GM19238 (cell line): ENCODE measurements around the gene MCM9.
"Not testable (repeated sequence)": the region's sequence is repeated elsewhere in the genome, so short reads cannot be mapped to it uniquely, and the experiment has no call there.

ENCODE experiments used
- DNase-seq: peaks from one replicate; pipeline ENCODE4 v3.0.0; 2011; ENCODE audit warnings: low spot score; ENCODE audit not compliant: insufficient read length

MCM9 gene

GRCh38 chr6:118800394-118801071 lies 134.4 kb downstream of the MCM9 start:
- peak; percentile 65 for DNase-seq

DNA sequence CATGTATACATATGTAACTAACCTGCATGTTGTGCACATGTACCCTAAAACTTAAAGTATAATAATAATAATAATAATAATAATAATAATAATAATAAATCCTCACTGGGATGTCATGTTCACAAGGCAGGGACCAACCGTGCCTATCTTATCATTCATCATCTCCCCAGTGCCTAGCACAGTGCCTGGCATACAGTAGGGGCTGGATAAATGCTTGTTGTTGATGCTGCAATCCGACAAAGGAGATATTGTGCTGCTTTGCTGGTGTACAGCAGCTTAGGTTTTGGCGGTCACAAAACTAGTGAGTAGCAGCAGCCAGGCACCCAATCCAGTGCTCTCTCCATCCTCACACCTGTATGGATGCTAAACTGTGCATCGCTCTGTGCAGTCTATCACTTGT lies 135.1 kb downstream of the MCM9 start:
- no peak for DNase-seq

DNA sequence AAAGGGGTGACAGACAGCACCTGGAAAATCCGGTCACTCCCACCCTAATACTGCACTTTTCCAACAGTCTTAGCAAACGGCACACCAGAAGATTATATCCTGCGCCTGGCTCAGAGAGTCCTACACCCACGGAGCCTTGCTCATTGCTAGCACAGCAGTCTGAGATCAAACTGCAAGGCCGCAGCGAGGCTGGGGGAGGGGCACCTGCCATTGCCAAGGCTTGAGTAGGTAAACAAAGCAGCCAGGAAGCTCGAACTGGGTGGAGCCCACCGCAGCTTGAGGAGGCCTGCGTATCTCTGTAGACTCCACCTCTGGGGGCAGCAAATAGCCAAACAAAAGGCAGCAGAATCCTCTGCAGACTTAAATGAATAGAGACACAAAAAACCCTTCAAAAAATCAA lies 138.4 kb downstream of the MCM9 start:
- DNase-seq: not testable (repeated sequence)

DNA sequence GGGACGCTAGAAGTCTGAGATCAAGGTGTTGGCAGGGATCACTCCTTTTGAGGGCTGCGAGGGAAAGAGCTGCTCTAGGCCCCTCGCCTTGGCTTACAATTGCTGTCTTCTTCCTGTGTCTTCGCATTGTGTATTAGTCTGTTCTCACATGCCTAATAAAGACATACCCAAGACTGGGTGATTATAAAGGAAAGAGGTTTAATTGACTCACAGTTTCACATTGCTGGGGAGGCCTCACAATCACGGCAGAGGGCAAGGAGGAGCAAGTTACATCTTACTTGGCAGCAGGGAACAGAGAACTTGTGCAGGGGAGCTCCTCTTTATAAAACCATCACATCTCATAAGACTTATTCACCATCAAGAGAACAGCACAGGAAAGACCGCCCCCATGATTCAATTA lies 143.5 kb downstream of the MCM9 start:
- no peak for DNase-seq

GRCh38 chr6:118789954-118790353 lies 145.0 kb downstream of the MCM9 start:
- DNase-seq: no peak

DNA sequence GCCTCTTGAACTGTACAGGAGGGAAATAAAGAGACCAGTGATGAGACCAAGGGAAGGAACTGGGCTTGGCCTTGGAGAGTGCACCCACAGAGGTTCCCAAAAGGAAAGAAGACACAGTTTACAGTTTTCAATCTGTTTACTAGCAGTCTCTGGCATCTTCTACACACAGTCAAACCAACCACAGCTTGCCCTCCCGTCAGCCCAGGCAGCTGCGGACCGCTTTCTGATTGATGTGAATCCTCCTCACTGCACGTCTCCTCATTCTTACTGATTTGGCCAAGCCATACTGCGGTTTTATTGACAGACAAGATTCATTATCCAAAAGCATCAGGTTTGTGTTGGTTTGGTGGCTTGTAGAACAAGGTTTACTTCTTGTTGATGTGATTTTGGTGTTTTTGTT lies 145.5 kb downstream of the MCM9 start:
- DNase-seq: no peak

DNA sequence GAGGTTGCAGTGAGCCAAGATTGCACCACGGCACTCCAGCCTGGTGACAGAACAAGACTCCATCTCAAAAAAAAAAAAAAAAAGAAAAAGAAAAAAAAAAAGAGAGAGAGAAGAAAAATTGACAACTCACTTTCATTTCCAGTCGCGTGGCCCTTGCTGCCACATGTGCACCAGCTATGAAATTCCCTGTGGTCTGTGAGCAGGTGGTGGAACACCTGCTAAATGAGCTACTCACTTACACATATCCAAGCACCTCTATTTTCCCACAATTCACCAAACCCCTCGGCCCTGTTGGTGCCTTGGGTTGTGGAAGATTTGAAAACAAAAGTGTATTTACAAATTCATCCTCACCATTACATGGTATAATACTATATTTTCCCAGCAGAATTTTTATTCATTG lies 146.3 kb downstream of the MCM9 start:
- no peak for DNase-seq

DNA sequence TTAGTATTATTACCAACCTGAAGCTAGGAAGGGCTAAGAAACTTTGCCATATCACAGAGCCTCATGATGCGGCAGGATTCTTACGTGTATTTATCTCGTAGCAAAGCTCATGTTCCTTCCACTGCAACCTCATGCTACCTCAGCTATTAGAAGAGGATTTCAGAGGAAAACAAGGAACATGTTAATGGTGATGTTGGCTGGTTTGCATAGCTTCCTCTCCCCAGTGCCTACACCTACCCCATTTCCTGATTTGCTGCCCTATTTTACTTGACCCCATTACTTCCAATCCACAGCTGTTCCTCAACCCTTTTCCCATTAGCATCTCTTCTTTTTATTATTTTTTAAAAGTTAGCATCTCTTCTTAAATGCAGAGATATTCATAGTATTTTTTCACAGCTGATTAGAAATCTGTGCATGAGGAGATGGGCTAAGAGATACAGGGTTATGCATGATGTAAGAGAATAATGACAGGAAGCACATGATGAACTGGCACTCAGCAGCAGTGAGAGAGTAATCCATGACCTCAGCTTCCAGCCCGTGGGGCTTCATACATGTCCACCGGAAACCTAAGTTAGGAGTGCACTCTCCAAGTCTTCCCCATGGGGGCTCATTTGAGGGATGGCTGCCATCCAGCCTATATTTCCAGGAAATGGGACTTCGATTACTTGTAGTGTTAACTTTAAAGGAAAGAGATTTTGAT lies 147.1 kb downstream of the MCM9 start:
- DNase-seq: no peak

GRCh38 chr6:118786596-118787453 lies 148.1 kb downstream of the MCM9 start:
- DNase-seq: no peak

GRCh38 chr6:118785601-118786000 lies 149.4 kb downstream of the MCM9 start:
- DNase-seq: no peak

DNA sequence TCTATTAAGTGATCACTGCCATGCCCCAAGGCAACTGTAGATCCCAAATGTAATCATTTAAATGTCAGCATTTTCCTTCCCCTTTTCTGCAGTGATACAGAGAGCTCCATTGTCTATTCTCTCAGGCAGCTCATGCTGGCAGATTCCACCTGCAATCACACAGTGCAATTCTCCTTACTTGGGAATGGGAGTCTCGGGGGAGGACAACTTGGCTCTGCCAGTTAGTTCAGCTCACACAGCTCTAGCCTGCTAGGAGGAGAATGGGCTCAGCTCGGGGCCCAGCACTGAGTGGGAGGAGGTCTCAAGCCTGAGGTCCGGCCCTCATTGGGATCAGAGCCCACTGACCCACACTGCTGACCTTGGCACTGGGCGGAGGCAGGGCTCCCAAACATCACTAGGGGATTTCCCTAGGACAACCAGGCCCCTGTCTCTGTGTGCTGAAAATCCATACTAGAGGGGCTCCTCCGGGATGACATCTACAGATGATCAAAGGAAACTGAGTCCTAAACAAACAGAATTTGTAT lies 150.3 kb downstream of the MCM9 start:
- DNase-seq: no peak

- no peak for DNase-seq
Measured at GRCh38 chr6:118783931-118784550, 150.9 kb downstream of the MCM9 start.

- no peak for DNase-seq
Measured at GRCh38 chr6:118782651-118783050, 152.3 kb downstream of the MCM9 start.

DNA sequence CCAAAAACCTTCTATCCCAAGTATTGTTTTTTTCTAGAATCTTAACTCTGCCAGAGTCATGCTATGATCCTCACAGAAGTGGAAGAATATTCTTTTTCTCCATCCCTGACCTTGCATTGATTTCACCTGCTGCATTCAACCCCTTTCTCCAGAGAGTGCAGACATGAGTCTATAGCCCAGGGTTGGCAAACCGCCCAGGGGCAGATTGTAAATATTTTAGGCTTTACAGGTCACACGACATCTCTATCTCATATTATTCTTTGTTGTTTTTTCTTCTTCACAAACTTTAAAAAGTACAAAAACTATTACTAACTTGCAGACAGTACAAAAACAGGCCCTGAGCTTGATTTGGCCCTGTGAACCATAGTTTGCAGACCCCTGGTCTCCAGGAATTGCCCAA lies 153.1 kb downstream of the MCM9 start:
- no peak for DNase-seq

DNA sequence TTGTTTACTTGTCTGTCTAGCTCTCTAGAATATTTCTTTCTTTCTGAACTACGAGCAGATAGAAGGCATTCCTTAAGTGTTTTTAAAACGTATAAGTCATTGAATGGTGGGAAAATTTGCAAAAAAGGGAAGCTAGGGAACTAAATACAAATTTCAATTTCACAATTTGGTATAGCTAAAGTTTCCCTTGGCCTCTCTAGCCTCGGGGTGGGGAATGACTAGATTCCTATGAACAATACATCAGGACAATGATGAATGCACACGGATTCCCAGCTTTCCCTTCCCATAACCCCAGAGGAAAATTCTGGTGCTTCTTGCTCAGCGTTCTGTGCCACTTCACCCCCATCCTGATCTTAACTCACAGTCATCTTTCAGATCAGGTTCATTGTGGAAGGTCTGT lies 154.3 kb downstream of the MCM9 start:
- DNase-seq: no peak

- DNase-seq: peak; percentile 30
Measured at GRCh38 chr6:118776607-118777549, 158.1 kb downstream of the MCM9 start.

- DNase-seq: no peak
Measured at GRCh38 chr6:118775381-118775780, 159.6 kb downstream of the MCM9 start.

DNA sequence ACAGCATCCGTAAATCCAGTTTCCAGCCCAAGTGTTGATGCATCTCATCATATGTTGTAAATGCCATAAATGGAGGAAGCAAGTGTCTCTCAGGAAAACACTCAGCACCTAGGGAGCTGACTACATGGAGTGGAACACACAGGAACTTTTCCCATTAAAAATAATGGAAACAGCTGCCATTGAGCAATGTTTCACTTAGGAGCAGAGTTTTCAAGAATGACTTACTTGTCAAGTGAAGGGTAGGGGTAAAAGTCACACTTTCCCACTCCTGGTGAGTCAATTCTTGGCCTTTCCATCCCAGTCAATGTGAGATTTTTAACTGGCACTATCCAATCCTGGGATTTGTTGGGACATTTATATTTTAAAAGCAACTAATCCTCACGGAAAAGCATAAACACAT lies 160.4 kb downstream of the MCM9 start:
- no peak for DNase-seq

DNA sequence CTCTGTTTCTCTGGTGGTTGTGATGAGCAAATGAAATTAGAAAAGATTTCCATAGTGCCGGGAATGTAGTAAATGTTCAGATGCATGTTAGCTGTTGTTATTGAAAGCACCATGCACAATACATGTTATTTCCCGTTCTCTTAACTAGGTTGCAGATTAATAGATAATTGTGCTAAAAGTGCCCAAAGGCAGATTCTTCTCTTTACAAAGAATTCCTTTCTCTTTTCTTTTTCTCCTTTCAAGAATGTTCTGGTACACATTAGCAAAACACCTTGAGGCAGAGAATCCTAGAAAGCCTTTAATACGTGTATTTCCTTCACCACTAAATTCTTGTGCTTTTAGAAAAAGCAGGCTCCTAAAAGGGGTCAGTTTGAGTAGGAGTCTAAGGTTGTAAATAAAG lies 162.1 kb downstream of the MCM9 start:
- DNase-seq: no peak

DNA sequence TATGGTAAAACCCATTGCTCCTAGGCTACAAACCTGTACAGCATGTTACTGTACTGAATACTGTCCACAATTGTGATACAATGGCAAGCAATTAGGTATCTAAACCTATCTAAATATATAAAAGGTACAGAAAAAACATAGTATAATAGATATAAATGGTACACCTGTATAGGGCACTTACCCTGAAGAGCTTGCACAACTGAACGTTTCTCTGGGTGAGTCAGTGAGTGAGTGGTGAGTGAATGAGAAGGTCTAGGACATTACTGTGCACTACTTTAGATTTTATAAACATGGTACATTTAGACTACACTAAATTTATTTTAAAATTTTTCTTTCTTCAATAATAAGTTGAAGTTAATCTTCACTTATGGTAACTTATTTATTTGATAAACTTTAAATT lies 163.7 kb downstream of the MCM9 start:
- no peak for DNase-seq

DNA sequence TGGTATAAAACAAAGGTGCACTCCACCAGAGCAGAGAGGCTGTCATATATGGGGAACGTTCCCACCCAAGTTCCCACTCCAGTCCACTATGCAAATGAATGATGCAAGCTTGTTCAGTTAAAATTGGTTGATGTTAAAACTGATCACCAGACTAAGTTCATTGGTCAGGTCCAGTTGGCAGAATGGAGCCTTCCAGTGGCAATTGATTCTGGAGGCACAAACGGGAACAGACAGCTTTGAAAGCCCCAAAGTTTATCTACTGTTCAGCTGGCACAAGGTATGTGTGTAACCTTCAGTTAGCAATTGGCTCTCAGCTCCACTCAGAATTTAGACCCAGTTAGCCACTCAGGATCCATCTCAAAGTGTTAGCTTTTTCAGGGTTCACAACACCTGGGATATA lies 164.1 kb downstream of the MCM9 start:
- DNase-seq: no peak
